Measurements from ENCODE around the gene NTRK2. TPM values are rescaled to one million over a fixed set of nuclear protein-coding genes. Genes with fewer than 3 reads are reported as not detected.

Gene NTRK2
- total RNA-seq, 2 experiments from 2014 or later: 0.12 to 2.9 TPM

DNA sequence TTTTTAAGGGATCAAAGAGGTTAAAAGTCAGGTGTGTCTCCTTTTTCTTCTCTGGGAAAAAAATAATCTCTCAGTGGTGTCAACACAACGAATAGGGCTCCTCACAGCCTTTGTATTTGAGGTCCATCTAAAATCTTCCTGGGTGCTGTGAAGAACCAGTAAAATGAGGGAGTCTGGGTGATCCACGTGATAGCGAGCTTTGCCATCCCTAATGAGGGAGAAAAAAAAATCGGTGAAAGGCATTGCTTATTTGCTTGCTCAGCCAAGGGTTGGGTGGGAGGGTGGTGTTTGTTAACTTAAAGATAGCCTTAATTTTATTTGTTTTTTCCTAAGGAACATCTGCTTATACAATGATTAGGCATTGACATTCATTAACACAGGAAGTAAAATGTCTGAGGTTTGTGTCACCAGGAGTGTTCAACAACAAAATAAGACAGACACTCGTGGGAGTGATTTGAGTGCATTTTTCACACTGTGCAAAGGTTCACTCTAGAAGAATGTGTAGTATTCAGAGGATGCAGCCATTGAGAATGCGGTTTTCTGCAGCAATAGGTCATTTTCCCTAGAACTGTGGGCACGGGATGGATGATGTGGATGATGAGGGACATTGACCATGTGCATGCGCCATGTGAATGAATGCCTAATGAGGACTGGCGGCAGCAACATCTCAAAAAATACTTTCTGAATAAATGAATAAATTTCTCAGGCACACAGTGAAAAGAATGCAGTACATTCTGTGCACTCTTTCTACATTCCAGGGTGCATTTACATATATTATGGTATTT is 369.5 kb downstream of the NTRK2 start:
- no peaks in the 10 kb centered on the region for H3K27me3 Mint-ChIP-seq
- H3K27ac Mint-ChIP-seq: no peak overlapping the region
- DNase-seq (no peak), ATAC-seq (no peak)
- H3K4me3 Mint-ChIP-seq: no peak overlapping the region
- no peaks in the 10 kb centered on the region for H3K9me3 Mint-ChIP-seq (ENCODE audit: low read depth)
- H3K4me1 Mint-ChIP-seq: no peaks in the 10 kb centered on the region
- H3K36me3 Mint-ChIP-seq: no peaks in the 10 kb centered on the region
- CTCF ChIA-PET: no interaction called here

DNA sequence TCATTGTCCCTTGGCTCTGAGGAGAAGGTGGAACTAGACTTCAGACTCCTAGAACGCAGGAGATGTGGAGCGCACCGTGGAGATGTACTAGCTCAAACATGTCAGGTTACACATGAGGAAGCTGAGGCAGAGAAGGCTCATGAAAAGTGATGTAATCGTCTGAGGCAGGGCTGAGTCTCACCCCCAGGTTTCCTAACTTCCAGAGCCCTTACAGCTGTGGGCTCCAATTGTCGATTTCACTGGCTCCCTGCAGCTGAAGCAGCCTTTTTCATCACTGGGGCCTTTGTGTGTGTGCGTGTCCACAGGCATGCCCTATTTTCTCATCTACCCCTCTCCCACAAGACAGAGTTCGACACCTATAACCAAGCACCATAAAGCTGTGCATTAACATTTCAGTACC is 370.6 kb downstream of the NTRK2 start:
- DNase-seq (no peak), ATAC-seq (no peak)
- CTCF ChIA-PET: no interaction called here
- H3K27me3 Mint-ChIP-seq: no peaks in the 10 kb centered on the region
- no peak overlapping the region for H3K27ac Mint-ChIP-seq
- H3K4me3 Mint-ChIP-seq: no peak overlapping the region
- no peaks in the 10 kb centered on the region for H3K4me1 Mint-ChIP-seq
- H3K36me3 Mint-ChIP-seq: no peaks in the 10 kb centered on the region
- H3K9me3 Mint-ChIP-seq (ENCODE audit: low read depth): no peaks in the 10 kb centered on the region

DNA sequence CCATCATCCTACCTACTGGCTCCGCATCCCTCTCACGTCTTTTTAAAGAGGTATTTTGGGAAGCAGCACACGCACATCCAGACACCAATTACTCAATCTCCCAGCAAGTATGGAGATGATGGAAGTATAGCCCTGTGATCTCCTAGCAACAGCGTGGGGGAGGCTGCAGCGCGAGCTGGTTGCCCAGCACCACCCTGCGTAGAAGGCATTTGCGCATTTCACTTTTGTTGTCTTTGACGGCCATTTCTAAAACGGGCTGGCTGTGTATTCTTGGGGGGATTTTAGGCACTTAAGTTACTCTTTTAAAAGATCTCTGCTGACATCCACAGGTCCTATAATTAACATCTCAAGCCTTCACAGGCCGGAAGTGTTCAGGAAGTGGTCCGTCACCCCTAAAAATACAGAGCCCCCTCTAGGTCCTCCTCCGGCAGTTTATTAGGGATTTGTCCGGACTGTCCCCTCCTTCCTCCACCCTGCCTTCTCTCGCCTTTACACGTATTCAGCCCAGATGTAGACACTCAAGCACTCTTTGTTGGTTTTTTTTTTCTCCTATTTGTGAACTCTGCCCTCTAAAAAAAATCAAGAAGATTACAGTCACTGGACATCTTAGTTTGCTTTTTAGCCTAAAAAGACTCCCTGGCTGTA is 371.4 kb downstream of the NTRK2 start:
- H3K27ac Mint-ChIP-seq: no peak overlapping the region
- H3K4me3 Mint-ChIP-seq: no peak overlapping the region
- no peaks in the 10 kb centered on the region for H3K4me1 Mint-ChIP-seq
- ATAC-seq: no peak
- H3K36me3 Mint-ChIP-seq: no peaks in the 10 kb centered on the region
- CTCF ChIA-PET: no interaction called here
- H3K27me3 Mint-ChIP-seq: no peaks in the 10 kb centered on the region
- no peak for DNase-seq
- no peaks in the 10 kb centered on the region for H3K9me3 Mint-ChIP-seq (ENCODE audit: low read depth)

DNA sequence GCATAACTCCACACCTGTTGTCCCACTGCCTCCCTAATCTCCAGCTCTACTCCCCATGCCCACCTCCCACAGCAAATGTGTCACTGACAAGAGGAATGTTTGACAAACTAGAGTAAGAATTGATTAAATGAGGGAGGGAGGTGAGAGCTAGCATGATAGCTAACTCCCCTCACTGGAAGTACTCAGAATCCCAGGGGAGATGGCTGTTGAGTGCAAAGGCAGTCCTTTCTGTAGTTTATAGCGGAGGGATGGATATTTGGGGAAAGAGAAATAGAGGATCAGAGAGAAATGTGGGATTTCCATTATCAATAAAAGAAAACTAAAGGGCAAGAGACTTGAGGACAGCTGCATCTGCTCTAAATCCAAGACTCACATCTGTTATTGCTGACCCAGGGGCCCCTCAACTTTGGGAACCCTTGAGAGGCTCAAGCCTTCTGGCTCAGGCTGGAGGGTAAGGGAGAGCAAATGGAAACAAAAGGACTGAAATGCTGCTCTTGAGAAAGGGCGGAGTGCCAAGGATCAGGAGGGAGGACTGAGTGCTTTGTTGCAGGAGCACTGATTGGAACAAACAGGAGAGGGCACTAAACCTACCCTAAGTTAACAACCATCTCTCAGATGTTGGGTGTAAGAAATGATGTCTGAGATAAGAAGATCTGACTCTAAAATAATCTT is 372.1 kb downstream of the NTRK2 start:
- H3K9me3 Mint-ChIP-seq (ENCODE audit: low read depth): no peaks in the 10 kb centered on the region
- CTCF ChIA-PET: no interaction called here
- H3K4me3 Mint-ChIP-seq: no peak overlapping the region
- no peaks in the 10 kb centered on the region for H3K27me3 Mint-ChIP-seq
- no peaks in the 10 kb centered on the region for H3K4me1 Mint-ChIP-seq
- ATAC-seq (no peak), DNase-seq (no peak)
- no peaks in the 10 kb centered on the region for H3K36me3 Mint-ChIP-seq
- H3K27ac Mint-ChIP-seq: no peak overlapping the region

DNA sequence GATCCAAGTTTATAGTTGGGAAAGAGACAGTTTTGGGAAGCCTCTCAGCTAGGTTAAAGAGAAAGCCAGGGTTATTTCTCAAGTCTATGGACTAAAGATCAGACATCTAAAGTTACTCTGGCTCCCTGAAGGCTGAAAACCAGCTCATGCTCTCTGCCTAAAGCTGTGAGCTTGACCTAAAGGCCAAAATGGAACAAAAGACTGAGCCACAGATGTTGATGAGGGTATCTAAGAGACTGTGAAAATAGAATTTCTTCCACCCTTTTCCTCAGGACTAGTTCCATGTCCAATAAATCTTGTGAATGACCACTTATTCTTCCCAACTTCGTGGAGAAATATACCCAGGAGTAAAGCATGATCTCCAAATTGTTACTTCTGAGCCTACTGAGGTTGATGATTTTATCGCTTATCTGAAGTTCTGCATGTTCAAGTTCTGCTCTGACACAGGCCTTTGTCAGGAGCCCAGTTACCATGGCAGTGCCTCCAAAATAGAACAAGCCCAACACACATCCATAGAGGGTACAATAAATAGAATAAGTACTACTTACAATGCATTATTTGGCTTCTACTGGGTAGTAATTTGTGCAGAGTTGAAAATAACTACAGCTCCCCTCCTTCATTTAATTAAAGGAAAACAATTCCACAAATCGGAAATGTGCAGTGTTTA is 373.6 kb downstream of the NTRK2 start:
- H3K4me1 Mint-ChIP-seq: no peaks in the 10 kb centered on the region
- H3K27ac Mint-ChIP-seq: no peak overlapping the region
- H3K4me3 Mint-ChIP-seq: no peak overlapping the region
- ATAC-seq (no peak), DNase-seq (no peak)
- H3K27me3 Mint-ChIP-seq: no peaks in the 10 kb centered on the region
- H3K9me3 Mint-ChIP-seq (ENCODE audit: low read depth): no peaks in the 10 kb centered on the region
- H3K36me3 Mint-ChIP-seq: no peaks in the 10 kb centered on the region
- CTCF ChIA-PET: no interaction called here

DNA sequence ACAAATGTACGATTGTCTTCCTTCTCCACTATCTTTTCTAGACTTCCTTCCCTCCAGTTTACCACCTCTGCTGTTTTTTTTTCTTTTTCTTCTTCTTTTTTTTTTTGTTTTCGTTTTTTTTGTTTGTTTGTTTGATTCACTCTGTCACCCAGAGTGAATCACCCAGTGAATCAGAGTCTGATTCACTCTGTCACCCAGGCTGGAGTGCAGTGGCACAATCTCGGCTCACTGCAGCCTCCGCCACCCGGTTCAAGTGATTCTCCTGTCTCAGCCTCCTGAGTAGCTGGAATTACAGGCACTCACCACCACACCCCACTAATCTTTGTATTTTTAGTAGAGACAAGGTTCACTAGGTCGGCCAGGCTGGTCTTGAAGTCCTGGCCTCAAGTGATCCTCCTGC is 375.7 kb downstream of the NTRK2 start:
- Mint-ChIP-seq H3K27me3 (no peaks in the 10 kb centered on the region), H3K4me1 (no peaks in the 10 kb centered on the region), H3K27ac (no peak overlapping the region), H3K4me3 (no peak overlapping the region), H3K36me3 (no peaks in the 10 kb centered on the region), H3K9me3 (ENCODE audit: low read depth) (no peaks in the 10 kb centered on the region)
- CTCF ChIA-PET: no interaction called here
- DNase-seq (no peak), ATAC-seq (no peak)

DNA sequence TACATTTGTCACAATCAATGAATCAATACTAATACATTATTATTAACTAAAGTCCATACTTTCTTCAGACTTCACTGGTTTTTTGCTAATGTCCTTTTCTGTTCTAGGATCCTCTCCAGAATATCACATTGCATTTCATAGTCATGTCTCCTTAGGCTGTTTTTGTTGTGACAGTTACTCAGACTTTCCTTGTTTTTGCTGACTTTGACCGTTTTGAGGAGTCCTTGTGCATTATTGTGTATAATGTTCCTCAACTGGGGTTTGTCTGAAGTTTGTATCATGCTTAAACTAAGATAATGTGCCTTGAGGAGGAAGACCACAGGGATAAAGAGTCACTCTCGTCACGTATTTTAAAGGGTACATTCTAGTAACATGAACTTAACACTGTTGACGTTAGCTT is 376.9 kb downstream of the NTRK2 start:
- no peak for DNase-seq
- H3K36me3 Mint-ChIP-seq: no peaks in the 10 kb centered on the region
- no peak for ATAC-seq
- CTCF ChIA-PET: no interaction called here
- H3K27ac Mint-ChIP-seq: no peak overlapping the region
- H3K4me1 Mint-ChIP-seq: no peaks in the 10 kb centered on the region
- H3K27me3 Mint-ChIP-seq: no peaks in the 10 kb centered on the region
- H3K9me3 Mint-ChIP-seq (ENCODE audit: low read depth): no peaks in the 10 kb centered on the region
- H3K4me3 Mint-ChIP-seq: no peak overlapping the region

DNA sequence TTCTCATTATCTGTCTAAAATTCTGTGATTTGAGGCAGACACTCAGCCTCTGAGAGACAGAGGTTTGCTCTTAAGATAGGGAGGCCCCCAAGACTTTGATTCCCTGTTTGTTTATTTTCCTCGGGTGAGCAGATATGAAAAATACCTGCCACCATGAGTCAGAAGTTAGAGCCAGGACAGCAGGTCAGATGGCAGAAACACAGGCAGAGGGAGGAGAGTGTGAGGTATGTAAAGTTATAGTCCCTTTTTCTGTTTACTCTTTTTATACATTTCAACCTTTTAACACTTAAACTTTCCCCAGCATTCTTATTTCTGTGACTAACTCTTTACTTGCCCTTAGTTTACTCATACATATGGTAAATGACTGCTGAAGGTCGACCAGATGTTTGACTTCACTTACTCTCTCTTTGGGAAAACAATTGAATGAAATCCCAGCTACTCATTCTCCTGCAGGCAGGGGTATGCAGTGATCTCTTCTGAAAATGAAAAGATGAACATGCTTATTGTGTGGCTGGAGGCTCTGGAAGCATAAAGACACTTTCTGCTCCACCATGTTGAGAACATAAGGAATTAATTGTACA is 383.8 kb downstream of the NTRK2 start:
- Mint-ChIP-seq H3K4me1 (no peaks in the 10 kb centered on the region), H3K9me3 (ENCODE audit: low read depth) (no peaks in the 10 kb centered on the region), H3K36me3 (no peaks in the 10 kb centered on the region), H3K27me3 (no peaks in the 10 kb centered on the region), H3K4me3 (no peak overlapping the region), H3K27ac (no peak overlapping the region)
- CTCF ChIA-PET: no interaction called here
- ATAC-seq (no peak), DNase-seq (no peak)

DNA sequence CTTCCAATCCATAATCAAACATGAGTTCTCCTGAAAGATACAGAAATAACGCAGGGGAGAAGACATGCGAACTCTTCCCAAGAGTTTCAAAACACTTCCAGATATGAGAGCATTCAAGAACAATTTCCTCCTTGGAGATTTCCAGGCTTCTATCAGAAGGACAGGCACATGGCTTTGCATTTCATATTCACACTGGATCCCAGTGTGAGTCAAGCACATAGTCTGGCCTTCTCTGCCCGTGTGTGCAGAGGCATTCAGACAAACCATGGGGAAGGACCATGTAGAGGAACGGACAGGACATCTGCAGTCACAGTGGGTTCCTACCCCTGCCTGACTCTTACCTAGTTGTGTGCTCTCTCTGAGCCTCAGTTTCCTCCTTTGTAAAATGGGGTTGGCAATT is 384.5 kb downstream of the NTRK2 start:
- CTCF ChIA-PET: no interaction called here
- no peaks in the 10 kb centered on the region for H3K4me1 Mint-ChIP-seq
- ATAC-seq: no peak

DNA sequence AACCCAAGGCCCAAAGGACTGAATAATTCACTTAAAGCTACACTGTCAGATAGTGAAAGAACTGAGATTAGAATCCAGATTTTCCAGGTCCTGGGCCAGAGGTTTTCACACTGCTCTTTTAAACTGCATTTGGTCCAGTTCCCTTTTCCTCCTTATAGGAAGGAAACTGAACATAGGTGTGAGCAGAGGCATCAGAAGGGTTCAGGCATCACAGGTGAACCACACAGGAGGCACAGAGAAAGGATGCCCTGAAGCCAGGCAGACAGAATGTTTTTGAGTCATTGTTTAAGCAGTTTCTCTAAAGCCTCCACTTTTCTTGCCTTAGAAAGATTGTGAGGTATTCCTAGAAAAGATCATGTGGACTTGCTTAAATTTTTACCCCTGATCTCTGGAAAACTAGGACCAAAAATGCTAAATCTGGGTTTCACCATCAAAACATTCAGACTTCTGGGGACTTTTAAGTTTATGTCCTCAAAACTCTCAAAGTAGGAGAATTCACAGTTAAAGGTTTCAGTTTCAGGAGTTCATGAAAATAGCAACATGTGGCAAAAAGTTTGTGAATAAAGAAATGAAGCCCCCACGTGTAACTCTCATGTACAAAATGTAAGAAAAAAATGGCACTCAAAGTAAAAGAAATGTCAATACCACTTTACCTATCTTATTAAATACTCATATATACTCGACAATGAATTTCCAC is 386.1 kb downstream of the NTRK2 start:
- no peaks in the 10 kb centered on the region for H3K4me1 Mint-ChIP-seq
- no peaks in the 10 kb centered on the region for H3K36me3 Mint-ChIP-seq
- CTCF ChIA-PET: no interaction called here
- ATAC-seq (no peak), DNase-seq (no peak)
- no peak overlapping the region for H3K27ac Mint-ChIP-seq
- no peaks in the 10 kb centered on the region for H3K9me3 Mint-ChIP-seq (ENCODE audit: low read depth)
- no peaks in the 10 kb centered on the region for H3K27me3 Mint-ChIP-seq
- no peak overlapping the region for H3K4me3 Mint-ChIP-seq

More for the DNA sequence above, 384.5 kb downstream of the NTRK2 start:
- no peak overlapping the region for H3K4me3 Mint-ChIP-seq
- no peaks in the 10 kb centered on the region for H3K9me3 Mint-ChIP-seq (ENCODE audit: low read depth)
- no peak overlapping the region for H3K27ac Mint-ChIP-seq
- no peaks in the 10 kb centered on the region for H3K36me3 Mint-ChIP-seq
- no peak for DNase-seq
- H3K27me3 Mint-ChIP-seq: no peaks in the 10 kb centered on the region

DNA sequence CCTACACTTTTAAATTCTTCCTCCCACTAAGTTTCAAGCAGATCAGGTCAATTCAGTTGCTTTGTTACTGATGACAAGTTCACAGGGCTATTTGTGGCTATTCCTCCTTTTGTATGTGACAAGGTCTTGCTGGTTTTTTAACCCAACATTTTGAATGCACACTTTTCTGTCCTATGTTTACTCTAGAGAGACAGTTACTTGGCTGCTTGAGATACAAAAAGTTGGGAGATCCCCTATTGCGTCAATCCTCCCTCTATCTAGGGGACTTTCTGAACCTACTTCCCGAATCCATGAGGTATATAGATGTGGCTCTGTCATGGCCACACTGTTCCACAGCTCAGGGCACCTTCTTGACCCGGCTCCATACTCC is 386.7 kb downstream of the NTRK2 start:
- Mint-ChIP-seq H3K27ac (no peak overlapping the region), H3K36me3 (no peaks in the 10 kb centered on the region), H3K27me3 (no peaks in the 10 kb centered on the region), H3K4me1 (no peaks in the 10 kb centered on the region), H3K9me3 (ENCODE audit: low read depth) (no peaks in the 10 kb centered on the region), H3K4me3 (no peak overlapping the region)
- DNase-seq (no peak), ATAC-seq (no peak)
- CTCF ChIA-PET: no interaction called here

DNA sequence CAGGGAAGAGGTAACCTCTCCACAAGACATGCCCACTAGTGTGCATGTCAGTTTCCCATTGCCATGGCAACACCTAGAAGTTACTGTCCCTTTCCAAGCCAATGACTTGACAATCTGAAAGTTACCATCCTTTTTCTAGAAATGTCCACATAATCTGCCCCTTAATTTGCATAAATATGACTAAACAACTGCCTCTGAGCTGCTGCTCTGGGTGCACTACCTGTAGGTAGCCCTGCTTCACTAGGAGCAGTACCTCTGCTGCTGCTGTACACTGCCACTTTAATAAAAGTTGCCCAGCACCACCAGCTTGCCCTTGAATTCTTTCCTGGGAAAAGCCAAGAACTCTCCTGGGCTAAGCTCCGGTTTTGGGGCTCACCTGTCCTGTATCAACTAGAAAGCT is 392.4 kb downstream of the NTRK2 start:
- Mint-ChIP-seq H3K4me3 (no peak overlapping the region), H3K27me3 (no peaks in the 10 kb centered on the region), H3K27ac (no peak overlapping the region), H3K4me1 (no peaks in the 10 kb centered on the region), H3K36me3 (no peaks in the 10 kb centered on the region), H3K9me3 (ENCODE audit: low read depth) (peaks cover 2% of the 10 kb centered on the region)
- CTCF ChIA-PET: no interaction called here
- DNase-seq (no peak), ATAC-seq (no peak)

DNA sequence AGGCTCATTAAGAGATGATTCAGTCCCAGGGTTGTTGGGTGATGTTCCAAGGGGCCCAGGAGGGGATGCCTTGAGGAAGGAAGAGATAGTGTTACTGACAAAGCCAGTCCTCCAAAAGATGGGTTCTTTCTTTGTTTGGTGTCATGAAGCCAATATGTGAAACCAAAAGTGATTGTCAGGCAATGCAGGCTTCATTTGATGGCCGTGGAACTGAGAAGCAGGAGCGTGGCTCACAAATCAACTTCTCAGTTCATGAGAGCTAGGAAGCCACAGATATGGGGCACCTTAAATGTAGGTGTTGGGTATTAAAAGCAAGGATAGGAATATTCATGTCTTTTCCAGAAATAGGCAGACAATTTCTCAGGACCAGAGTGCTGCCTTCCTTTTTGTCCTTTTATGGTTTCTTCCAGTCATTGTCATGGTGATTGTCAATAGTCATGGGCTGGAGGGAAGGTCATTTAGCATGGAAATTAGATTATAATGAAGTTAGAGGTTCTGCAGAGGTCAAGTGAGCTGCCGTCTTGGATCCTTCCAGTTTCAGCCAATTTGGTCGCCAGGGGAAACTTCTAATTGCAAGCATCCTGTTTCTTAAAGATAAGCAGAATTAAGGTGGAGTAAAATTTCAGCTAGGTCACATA is 393.0 kb downstream of the NTRK2 start:
- H3K4me3 Mint-ChIP-seq: no peak overlapping the region

More for the DNA sequence above, 393.0 kb downstream of the NTRK2 start:
- CTCF ChIA-PET: interaction anchor here (0.6 kb wide), 1 partner anchor 353 kb away, joined by 3 read pairs; no protein-coding TSS in a partner anchor
- DNase-seq: no peak
- ATAC-seq: no peak
- Mint-ChIP-seq H3K9me3 (ENCODE audit: low read depth) (peaks cover 2% of the 10 kb centered on the region), H3K36me3 (no peaks in the 10 kb centered on the region), H3K4me1 (no peaks in the 10 kb centered on the region), H3K27me3 (no peaks in the 10 kb centered on the region), H3K27ac (no peak overlapping the region)

All from activated CD8-positive, alpha-beta memory T cell treated with anti-CD3 and anti-CD28 coated beads, Interleukin-2, amount 10 ng/mL, durations not matched to agents 7 days and 5 days (primary cell).